Right lobe of liver (tissue), 6 donors: ENCODE measurements around the gene SLC17A3. TPM values are rescaled to one million over a fixed set of nuclear protein-coding genes. Genes with fewer than 3 reads are reported as not detected.
A peak's percentile ranks its signal among the peaks of the same experiment; 100 is the strongest.

ENCODE experiments used
- ATAC-seq, 4 donors: fragments of 200-7000 bp; cut with Tn5 transposase; one replicate each; pipeline ENCODE4 v1.9.1; 2020; ENCODE audit warnings: mild to moderate bottlenecking in 4 of 4, moderate library complexity in 4 of 4
- DNase-seq, 3 donors: peaks; one replicate each; pipeline ENCODE4 v3.0.0-alpha.2; 2020
- H3K27ac ChIP-seq, 3 donors: fragments of 200-600 bp; one replicate each; pipeline ENCODE4 v1.8.0; 2022
- H3K27me3 ChIP-seq, 2 donors: fragments of 200-600 bp; one replicate each; pipeline ENCODE4 v1.8.0; 2022
- H3K36me3 ChIP-seq, 4 donors: fragments of 200-600 bp; sonication (generic) in 1 of 4; one replicate each; pipeline versions ENCODE4 v1.5.1 to v1.8.0; 2017 to 2022; ENCODE audit warnings: control low read depth in 1 of 4
- H3K4me1 ChIP-seq, 4 donors: fragments of 200-600 bp; sonication (generic) in 1 of 4; one replicate each; pipeline versions ENCODE4 v1.5.1 to v1.8.0; 2017 to 2022; ENCODE audit warnings: control low read depth in 1 of 4
- H3K4me3 ChIP-seq, 3 donors: fragments of 200-600 bp; one replicate each; pipeline ENCODE4 v1.8.0; 2022
- H3K9me3 ChIP-seq, 4 donors: fragments of 200-600 bp; sonication (generic) in 1 of 4; one replicate each; pipeline versions ENCODE4 v1.5.1 to v1.8.0; 2017 to 2022; ENCODE audit warnings: control low read depth in 1 of 4
- CTCF ChIP-seq, 4 donors: fragments of 200-600 bp in 3 of 4; fragments of 450-650 bp in 1 of 4; IDR thresholded peaks; one replicate each; pipeline versions ENCODE4 v1.5.1 to v1.8.0; 2016 to 2022; ENCODE audit warnings: antibody characterized with exemption in 4 of 4, mild to moderate bottlenecking in 2 of 4
- POLR2A ChIP-seq: fragments of 450-650 bp; IDR thresholded peaks from one replicate; pipeline ENCODE4 v1.6.1; 2017; ENCODE audit warnings: antibody characterized with exemption, mild to moderate bottlenecking
- WGBS: methylation state at CpG from one replicate; pipeline ENCODE4 v1.1.6; 2018; ENCODE audit warnings: low coverage, low lambda C conversion rate; ENCODE audit not compliant: insufficient coverage; ENCODE audit errors: missing lambda C conversion rate; 5-methylcytosine and 5-hydroxymethylcytosine counted together
- intact Hi-C, 2 donors: fragments of 100-400 bp; cut with DNase I; formaldehyde crosslinking; loops; one replicate each; pipeline versions ENCODE4 v1.11.2 to v1.14.1; 2022
- total RNA-seq, 6 experiments: library from RNA; depleted of rRNA in 2 of 6; stranded (reverse); fragments of >200 nt in 2 of 6; fragmentation: NEBNext Ultra II Directional in 3 of 6; extraction: Animal tissue kit (Norgen Biotek cat#: 25700) in 3 of 6; gene quantifications; one replicate each; pipeline versions ENCODE4 v1.1.0 to v1.2.4, GENCODE V29; 2016 to 2023
- donor health status: DM: no; HTN: yes; CAD: no.
- donor health status: DM: no; HTN: no; CAD: no.
- donor health status: DM: no; HTN: no; CAD: no.
- donor health status: DM: no; HTN: yes; CAD: no.
- donor health status: DM: no; HTN: yes; CAD: no.

The SLC17A3 gene
- total RNA-seq, 6 experiments from 2014 or later, result 9.5 to 31.4 (median 20.8) TPM

DNA sequence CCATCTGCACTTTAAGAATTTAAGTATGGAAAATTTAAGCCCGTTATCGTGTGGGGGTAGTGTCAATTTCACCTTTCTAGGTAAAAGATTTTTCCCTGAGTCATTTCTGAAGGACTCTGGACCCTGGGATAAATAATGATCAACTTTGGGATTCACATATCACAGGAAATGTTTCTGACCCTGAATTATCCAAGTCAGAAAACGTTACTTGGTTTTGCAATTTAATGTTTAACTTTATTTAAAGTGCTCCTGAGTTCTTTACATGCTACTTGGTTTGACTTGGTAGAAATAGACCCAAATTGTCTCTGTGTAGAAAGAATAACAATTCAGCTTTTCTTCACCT is 1.5 kb upstream of the SLC17A3 start:
- peak; percentile 55 to 84 (median 72) for ATAC-seq
- no peak for DNase-seq
- Histone ChIP-seq H3K36me3 (no peaks in the 10 kb centered on the region), H3K9me3 (no peaks in the 10 kb centered on the region), H3K4me3 (no peak overlapping the region), H3K27ac (peak overlapping the region in 2 of 3 donors; percentile 58 to 83), H3K27me3 (no peaks in the 10 kb centered on the region), H3K4me1 (peaks cover 0 to 57% (median 15%) of the 10 kb centered on the region in 4 donors)
- TF ChIP-seq POLR2A (no peak), CTCF (IDR thresholded peaks at IDR 0.05) (no peak)
- WGBS, result 30% methylated on average over 3 of the region's 3 CpGs
- intact Hi-C loops, result no loop called here

- peak overlapping the region in 2 of 3 donors; percentile 58 to 83 for H3K27ac ChIP-seq
- WGBS, result 80% methylated on average over 3 of the region's 3 CpGs
- ATAC-seq (peak; percentile 6 to 19 (median 10)), DNase-seq (no peak)
- intact Hi-C loops, result no loop called here
- no peak overlapping the region for H3K4me3 ChIP-seq
- H3K36me3 ChIP-seq, result no peaks in the 10 kb centered on the region
- peaks cover 0 to 52% (median 15%) of the 10 kb centered on the region in 4 donors for H3K4me1 ChIP-seq
- H3K27me3 ChIP-seq, result no peaks in the 10 kb centered on the region
- H3K9me3 ChIP-seq, result no peaks in the 10 kb centered on the region
- no peak for TF ChIP-seq CTCF (IDR thresholded peaks at IDR 0.05)
- TF ChIP-seq POLR2A, result no peak
Measured at GRCh38 chr6:25874822-25875562, 949 bp upstream of the SLC17A3 start.

GRCh38 chr6:25872814-25873213 is 1.2 kb downstream of the SLC17A3 start:
- Histone ChIP-seq H3K4me1 (peaks cover 0 to 42% (median 15%) of the 10 kb centered on the region in 4 donors), H3K27me3 (no peaks in the 10 kb centered on the region), H3K27ac (no peak overlapping the region), H3K36me3 (no peaks in the 10 kb centered on the region), H3K4me3 (no peak overlapping the region), H3K9me3 (no peaks in the 10 kb centered on the region)
- DNase-seq, result no peak
- no peak for ATAC-seq
- 100% methylated on average over 1 of the region's 1 CpG for WGBS
- TF ChIP-seq POLR2A (no peak), CTCF (IDR thresholded peaks at IDR 0.05) (no peak)
- intact Hi-C loops, result no loop called here

- Histone ChIP-seq H3K9me3 (no peaks in the 10 kb centered on the region), H3K4me3 (no peak overlapping the region), H3K27ac (no peak overlapping the region), H3K36me3 (no peaks in the 10 kb centered on the region), H3K27me3 (no peaks in the 10 kb centered on the region), H3K4me1 (peaks cover 0 to 20% (median 10%) of the 10 kb centered on the region in 4 donors)
- DNase-seq, result no peak
- WGBS, result 27% methylated on average over 1 of the region's 1 CpG
- TF ChIP-seq POLR2A (no peak), CTCF (IDR thresholded peaks at IDR 0.05) (no peak)
- no peak for ATAC-seq
- intact Hi-C loops, result no loop called here
Measured at GRCh38 chr6:25869840-25870239, 4.2 kb downstream of the SLC17A3 start.
